Sigmoid colon (tissue), 4 donors: ENCODE results near the gene KCNK3.

Experiments used
- EP300 ChIP-seq, 4 donors: sonication (generic); formaldehyde crosslinking; IDR thresholded peaks; one replicate each; pipeline ENCODE4 v1.6.1; 2017; ENCODE audit warnings: antibody characterized with exemption in 4 of 4
- TF ChIP-seq, protein P1 (sequence below), 4 experiments: fragments of 450-650 bp in 3 of 4; fragments of 200-600 bp in 1 of 4; IDR thresholded peaks; one replicate each; pipeline ENCODE4 v1.5.1; 2016 to 2019; ENCODE audit warnings: antibody characterized with exemption in 4 of 4, mild to moderate bottlenecking in 3 of 4, moderate library complexity in 2 of 4

DNA sequence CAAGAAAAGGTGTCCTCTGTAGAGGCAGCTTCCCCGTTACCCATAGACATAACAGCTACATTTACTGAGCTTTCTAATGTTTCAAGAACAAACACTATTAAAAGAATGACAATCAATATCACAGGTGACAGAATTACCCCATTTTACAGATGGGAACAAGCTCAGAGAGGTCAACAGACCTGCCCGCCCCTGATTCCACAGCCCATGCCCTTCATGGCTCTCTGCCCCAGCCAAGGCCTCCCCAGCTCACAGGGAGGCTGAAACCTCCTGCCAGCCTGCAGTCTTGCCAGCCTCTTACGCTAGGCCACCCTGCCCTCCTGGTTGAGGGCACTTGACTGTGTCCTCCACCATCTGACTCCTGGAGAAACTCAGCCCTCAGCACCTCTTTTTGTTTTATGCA lies 52.4 kb downstream of the KCNK3 start:
- TF ChIP-seq, protein P1, sequence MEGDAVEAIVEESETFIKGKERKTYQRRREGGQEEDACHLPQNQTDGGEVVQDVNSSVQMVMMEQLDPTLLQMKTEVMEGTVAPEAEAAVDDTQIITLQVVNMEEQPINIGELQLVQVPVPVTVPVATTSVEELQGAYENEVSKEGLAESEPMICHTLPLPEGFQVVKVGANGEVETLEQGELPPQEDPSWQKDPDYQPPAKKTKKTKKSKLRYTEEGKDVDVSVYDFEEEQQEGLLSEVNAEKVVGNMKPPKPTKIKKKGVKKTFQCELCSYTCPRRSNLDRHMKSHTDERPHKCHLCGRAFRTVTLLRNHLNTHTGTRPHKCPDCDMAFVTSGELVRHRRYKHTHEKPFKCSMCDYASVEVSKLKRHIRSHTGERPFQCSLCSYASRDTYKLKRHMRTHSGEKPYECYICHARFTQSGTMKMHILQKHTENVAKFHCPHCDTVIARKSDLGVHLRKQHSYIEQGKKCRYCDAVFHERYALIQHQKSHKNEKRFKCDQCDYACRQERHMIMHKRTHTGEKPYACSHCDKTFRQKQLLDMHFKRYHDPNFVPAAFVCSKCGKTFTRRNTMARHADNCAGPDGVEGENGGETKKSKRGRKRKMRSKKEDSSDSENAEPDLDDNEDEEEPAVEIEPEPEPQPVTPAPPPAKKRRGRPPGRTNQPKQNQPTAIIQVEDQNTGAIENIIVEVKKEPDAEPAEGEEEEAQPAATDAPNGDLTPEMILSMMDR (IDR thresholded peaks at IDR 0.05): no peak
- TF ChIP-seq EP300 (IDR thresholded peaks at IDR 0.05): no peak
